Stimulated activated CD4-positive, alpha-beta T cell treated with anti-CD3 and anti-CD28 coated beads, Interleukin-1b, Interleukin-23, amount 100 ng/mL, for 4 hours (primary cell): ENCODE results near the gene CENPT.
"Not testable (repeated sequence)": the region's sequence is repeated elsewhere in the genome, so short reads cannot be mapped to it uniquely, and the experiment has no call there.

Experiments used
- DNase-seq, 2 donors: peaks; one replicate each; pipeline ENCODE4 v3.0.0-alpha.2; 2020; ENCODE audit warnings: low read depth in 2 of 2

Gene CENPT

DNA sequence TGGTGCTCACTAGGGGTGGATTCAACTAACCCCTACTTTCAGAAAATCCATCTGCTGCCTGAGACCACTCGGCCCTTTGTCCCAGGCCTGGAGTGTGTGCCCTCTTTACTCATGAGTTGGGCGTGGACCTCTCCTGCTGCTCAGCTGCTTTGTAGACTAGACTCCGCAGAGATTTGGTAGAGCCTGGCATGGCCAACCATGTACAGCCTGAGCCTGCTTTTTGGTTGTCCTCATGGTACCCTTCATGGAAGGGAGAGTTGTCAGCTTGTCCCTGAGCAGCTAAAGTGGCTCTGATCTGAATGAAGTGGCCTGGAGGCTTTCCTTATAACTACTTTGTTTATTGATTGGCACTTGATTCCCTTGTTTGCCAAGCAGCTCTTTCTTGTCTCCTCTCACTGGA is 26.9 kb upstream of the CENPT start:
- no peak for DNase-seq

- DNase-seq: no peak
Observed at GRCh38 chr16:67873435-67874370, 26.2 kb upstream of the CENPT start.

DNA sequence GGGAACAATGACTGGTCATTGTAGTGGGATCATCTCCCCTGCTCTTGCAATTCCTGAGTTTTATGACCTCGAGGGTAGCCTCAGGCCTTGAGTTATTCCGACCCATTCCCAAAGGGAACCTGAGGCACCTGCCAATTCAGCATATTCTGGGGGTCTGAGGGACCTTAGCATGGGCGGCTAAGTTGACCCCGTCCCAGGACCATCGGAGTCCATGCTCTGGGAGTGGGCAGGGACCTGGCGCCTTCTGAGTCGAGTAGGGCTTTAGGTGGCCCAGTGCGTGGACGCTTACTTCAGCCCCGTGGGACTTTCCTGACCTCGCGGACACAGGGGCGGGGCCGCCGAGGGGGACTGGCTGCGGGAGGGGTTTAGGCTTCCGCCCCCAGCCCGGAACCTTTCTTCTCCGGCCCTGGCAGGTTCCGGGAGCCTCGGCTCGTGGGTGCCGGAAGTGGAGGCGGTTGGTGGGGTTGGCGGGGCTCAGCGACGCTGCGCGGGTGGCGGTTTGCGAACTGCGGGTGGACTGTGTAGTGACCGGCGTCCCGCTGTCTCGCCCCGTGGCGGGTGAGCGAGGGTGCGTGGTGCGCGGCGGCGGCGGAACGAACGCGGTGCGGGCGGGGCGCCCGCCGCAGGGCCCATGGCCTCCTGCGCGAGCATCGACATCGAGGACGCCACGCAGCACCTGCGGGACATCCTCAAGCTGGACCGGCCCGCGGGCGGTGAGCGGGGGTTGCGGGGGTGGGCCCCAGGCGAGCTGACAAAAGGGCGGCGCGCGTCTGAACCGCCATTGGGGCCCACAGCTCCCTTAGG is 25.3 kb upstream of the CENPT start, which contains the start of gene EDC4:
EDC4 (plus strand) TSS at position 422 of the 804 bp plus-strand sequence; CDS start at position 632, 210 bp downstream.
- DNase-seq: peak; percentile 82 to 84

GRCh38 chr16:67872131-67872630 is 24.7 kb upstream of the CENPT start:
- no peak for DNase-seq

- no peak for DNase-seq
Observed at GRCh38 chr16:67871256-67871655, 23.8 kb upstream of the CENPT start.

GRCh38 chr16:67869653-67870052 is 22.2 kb upstream of the CENPT start:
- DNase-seq: no peak

DNA sequence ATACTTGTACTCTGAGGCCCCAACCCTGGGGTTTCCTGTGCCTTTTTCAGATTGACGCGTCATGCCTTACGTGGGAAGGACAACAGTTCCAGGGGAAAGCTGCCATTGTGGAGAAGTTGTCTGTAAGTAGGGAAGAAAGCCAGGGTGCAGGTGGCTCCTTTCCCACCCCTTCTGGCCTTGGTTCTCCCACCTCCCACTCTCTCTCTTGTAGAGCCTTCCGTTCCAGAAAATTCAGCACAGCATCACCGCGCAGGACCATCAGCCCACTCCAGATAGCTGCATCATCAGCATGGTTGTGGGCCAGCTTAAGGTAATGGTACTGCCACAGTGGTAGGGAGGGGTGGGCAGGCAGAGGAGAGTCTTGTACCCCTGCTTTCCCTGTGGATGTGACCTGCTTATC is 20.8 kb upstream of the CENPT start:
- DNase-seq: no peak

DNA sequence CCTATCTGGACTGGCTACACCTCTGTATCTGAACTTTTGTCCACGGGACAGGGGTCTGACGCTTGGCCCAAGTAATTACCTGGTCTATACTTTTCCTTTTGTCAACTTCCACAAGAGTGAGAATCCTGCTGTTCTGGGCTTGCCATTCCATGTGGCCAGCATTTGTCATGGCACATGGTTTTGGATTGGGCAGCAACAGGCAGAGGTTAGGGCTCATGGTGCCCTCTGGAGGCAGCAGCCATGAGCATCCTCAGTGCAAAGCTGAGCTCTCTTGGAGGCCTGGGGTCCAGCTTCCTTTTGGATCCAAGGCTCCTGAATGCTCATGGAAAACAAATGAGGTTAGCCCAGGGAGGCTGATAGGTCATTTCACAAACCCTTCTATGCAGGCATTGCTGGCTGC is 17.8 kb upstream of the CENPT start:
- DNase-seq: no peak

GRCh38 chr16:67864594-67864993 is 17.1 kb upstream of the CENPT start:
- DNase-seq: no peak

DNA sequence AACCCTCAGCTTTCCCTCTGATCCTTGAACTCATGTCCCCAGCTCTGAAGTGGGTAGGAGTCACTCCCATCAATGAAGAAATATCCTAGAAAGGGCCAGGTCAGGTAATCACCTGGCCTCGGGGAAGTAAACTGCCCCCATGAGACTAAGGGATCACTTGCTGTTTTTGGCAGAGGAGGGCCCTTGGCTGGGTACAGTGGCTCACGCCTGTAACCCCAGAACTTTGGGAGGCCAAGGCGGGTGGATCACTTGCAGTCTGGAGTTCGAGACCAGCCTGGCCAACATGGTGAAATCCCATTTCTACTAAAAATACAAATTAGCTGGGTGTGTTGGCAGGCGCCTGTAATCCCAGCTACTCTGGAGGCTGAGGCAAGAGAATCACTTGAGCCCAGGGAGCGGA is 16.6 kb upstream of the CENPT start:
- DNase-seq: not testable (repeated sequence)

DNA sequence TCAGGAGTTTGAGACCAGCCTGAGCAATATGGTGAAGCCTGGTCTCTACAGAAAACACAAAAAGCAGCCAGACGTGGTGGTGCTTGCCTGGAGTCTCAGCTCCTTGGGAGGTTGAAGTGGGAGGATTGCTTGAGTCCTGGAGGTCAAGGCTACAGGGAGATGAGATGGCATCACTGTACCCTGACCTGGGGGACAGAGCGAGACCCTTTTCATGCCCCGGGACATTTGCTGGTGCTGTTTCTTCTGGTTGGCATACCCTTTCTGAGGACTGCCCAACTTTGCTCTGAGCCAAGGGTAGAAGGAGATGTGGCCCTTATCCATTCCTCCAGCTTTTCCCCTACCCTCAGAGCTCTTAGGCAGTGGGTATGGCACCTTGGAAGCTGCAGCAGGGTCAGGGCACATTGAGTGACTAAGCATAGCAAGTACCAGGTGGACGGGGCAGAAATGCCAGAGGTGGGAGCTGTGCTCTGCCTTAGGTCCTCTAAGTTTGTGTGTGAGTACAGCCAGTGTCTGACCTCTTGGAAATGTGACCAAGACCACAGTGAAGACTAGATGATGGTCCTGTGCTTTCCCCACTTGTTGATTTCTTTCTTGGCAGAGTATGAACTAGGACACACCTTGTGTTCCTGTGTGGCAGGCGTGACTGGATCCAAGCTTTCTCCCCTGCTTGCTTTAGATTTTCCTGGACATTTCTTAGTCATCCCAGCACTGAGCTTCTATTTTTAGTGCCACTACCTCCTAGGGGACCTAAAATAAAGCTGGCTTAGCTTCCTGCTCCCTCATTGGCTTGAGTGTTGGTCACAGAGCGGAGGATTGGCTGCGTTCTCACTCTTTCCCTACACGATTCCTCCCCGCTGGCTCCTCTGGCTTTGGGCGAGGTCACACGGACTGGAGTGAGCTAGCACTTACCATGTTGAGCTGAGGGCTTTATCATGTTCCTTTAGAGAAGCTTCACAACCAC is 15.4 kb upstream of the CENPT start:
- DNase-seq: no peak

- DNase-seq: no peak
Observed at GRCh38 chr16:67861877-67862276, 14.4 kb upstream of the CENPT start.

DNA sequence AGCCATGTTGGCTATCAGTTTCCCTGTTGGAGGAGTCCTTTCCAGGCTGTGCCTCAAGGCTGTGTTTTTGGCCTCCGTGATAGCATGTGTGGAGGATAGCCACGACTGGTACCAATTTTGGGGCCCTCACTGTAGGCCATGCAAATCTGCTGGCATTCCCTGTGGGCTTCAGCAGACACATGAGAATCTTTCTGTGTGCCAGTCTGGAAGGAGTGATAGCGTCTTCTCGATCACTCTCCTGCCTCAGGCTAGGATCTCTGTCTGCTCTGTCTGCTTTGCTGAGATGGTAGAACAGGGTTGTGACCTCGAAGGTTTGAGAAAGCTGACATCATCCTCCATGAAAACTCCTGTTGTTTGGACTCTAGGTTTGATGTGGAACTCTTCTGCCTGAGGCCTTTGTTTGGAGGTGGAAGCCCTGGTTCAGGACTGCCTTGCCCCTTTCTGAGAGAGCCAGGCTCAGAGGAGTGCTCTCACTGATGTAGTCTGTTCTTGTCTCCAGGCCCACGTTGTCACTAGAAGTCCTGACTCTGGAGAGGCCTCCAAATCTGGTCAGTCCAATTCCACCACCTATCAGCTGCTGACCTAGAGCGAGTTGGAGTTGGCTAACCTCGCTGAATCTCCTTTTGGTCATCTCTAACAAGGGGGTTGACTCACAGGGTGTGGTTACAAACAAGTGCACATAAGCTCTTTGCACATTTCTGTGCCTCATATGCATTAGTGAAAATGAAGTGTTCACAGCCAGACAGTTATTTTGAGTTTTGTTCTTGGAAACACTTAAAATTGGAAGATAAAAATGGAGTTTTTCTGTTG is 13.3 kb upstream of the CENPT start:
- DNase-seq: no peak

DNA sequence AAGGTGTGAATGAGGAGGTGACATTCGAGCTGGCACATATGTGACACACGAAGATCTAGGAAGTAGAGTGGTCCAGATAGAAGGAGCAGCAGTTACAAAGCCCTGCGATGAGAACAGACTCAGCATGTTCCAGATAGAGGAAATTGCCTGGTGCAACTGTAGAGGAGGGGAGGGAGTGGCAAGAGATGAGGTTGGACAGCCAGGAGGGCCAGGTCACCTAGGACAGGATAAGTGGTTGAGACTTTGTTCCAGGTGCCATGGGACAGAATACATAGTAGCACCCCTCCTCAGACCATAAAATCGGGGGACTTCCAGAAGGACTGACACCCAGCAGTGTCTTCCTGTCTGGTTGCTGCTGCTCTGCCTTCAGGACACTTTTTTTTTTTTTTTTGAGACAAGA is 11.0 kb upstream of the CENPT start:
- no peak for DNase-seq

GRCh38 chr16:67857547-67858233 is 10.2 kb upstream of the CENPT start:
- no peak for DNase-seq

GRCh38 chr16:67856927-67857546 is 9.5 kb upstream of the CENPT start:
- DNase-seq: no peak

- DNase-seq: no peak
Observed at GRCh38 chr16:67855789-67856188, 8.3 kb upstream of the CENPT start.

- DNase-seq: no peak
Observed at GRCh38 chr16:67853670-67854069, 6.2 kb upstream of the CENPT start.

DNA sequence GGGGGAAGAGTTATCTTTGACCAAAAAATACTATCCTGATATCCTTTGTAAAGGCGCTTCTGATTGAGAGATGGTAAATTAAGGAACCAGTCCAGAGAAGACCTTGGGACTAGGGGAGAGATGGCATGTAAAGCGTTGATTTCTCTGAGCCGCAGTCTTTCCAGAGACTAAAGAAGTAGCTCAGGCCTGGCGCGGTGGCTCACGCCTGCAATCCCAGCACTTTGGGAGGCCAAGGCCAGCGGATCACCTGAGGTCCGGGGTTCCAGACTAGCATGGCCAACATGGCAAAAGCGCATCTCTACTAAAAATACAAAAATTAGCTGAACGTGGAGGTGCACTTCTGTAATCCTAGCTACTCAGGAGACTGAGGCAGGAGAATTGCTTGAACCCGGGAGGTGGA is 625 bp upstream of the CENPT start:
- no peak for DNase-seq
